ENCODE results near the gene CTBP2. TPM values are rescaled to one million over a fixed set of nuclear protein-coding genes. Genes with fewer than 3 reads are reported as not detected.
"Not testable (repeated sequence)": the region's sequence is repeated elsewhere in the genome, so short reads cannot be mapped to it uniquely, and the experiment has no call there.

Gene CTBP2
- total RNA-seq, 6 experiments from 2014 or later: 3.2 to 8.2 (median 5.4) TPM

GRCh38 chr10:125164421-125164820, 4.1 kb upstream of the CTBP2 start:
- 76% methylated on average over 10 of the region's 10 CpGs for WGBS (ENCODE audit: insufficient coverage, low coverage, low lambda C conversion rate, missing lambda C conversion rate)
- H3K27ac ChIP-seq: no peak overlapping the region
- TF ChIP-seq CTCF (IDR thresholded peaks at IDR 0.05) (no peak), POLR2A (IDR thresholded peaks at IDR 0.05) (no peak)
- ATAC-seq (no peak), DNase-seq (no peak)
- H3K4me3 ChIP-seq: no peak overlapping the region
- H3K27me3 ChIP-seq: peaks cover 0 to 8% of the 10 kb centered on the region in 2 donors
- no peaks in the 10 kb centered on the region for H3K36me3 ChIP-seq
- intact Hi-C loops (cut with DNase I): no loop called here
- H3K9me3 ChIP-seq: no peaks in the 10 kb centered on the region
- peaks cover 0 to 8% (median 0%) of the 10 kb centered on the region in 4 donors for H3K4me1 ChIP-seq

GRCh38 chr10:125163803-125164202, 3.4 kb upstream of the CTBP2 start:
- no peak for ATAC-seq
- Histone ChIP-seq H3K36me3 (no peaks in the 10 kb centered on the region), H3K4me1 (peaks cover 0 to 11% (median 0%) of the 10 kb centered on the region in 4 donors), H3K27ac (no peak overlapping the region), H3K27me3 (peaks cover 0 to 8% of the 10 kb centered on the region in 2 donors), H3K9me3 (no peaks in the 10 kb centered on the region), H3K4me3 (no peak overlapping the region)
- intact Hi-C loops (cut with DNase I): no loop called here
- TF ChIP-seq POLR2A (IDR thresholded peaks at IDR 0.05) (no peak), CTCF (IDR thresholded peaks at IDR 0.05) (no peak)
- no peak for DNase-seq
- WGBS (ENCODE audit: insufficient coverage, low coverage, low lambda C conversion rate, missing lambda C conversion rate): 59% methylated on average over 5 of the region's 5 CpGs

GRCh38 chr10:125163312-125163711, 2.9 kb upstream of the CTBP2 start:
- ATAC-seq; H3K27me3 ChIP-seq; H3K4me3 ChIP-seq; DNase-seq; H3K36me3 ChIP-seq; H3K9me3 ChIP-seq; H3K27ac ChIP-seq; intact Hi-C loops (cut with DNase I): not testable (repeated sequence)
- peaks cover 0 to 12% (median 0%) of the 10 kb centered on the region in 4 donors for H3K4me1 ChIP-seq
- WGBS (ENCODE audit: insufficient coverage, low coverage, low lambda C conversion rate, missing lambda C conversion rate): 81% methylated on average over 11 of the region's 19 CpGs

- DNase-seq (no peak), ATAC-seq (no peak)
- peak overlapping the region; percentile 32 to 53 (median 43) for H3K4me3 ChIP-seq
- intact Hi-C loops (cut with DNase I): no loop called here
- no peaks in the 10 kb centered on the region for H3K9me3 ChIP-seq
- H3K36me3 ChIP-seq: no peaks in the 10 kb centered on the region
- H3K4me1 ChIP-seq: peaks cover 0 to 12% (median 0%) of the 10 kb centered on the region in 4 donors
- no peak for TF ChIP-seq CTCF (IDR thresholded peaks at IDR 0.05)
- TF ChIP-seq POLR2A (IDR thresholded peaks at IDR 0.05): no peak
- H3K27me3 ChIP-seq: peaks cover 0 to 19% of the 10 kb centered on the region in 2 donors
- WGBS (ENCODE audit: insufficient coverage, low coverage, low lambda C conversion rate, missing lambda C conversion rate): 44% methylated on average over 21 of the region's 51 CpGs
- H3K27ac ChIP-seq: peak overlapping the region in 1 of 3 donors; percentile 62
These were observed 2.0 kb upstream of the CTBP2 start for GRCh38 chr10:125162120-125162931.

- Histone ChIP-seq H3K4me1 (peaks cover 0 to 16% (median 0%) of the 10 kb centered on the region in 4 donors), H3K36me3 (no peaks in the 10 kb centered on the region), H3K27me3 (peaks cover 0 to 19% of the 10 kb centered on the region in 2 donors), H3K4me3 (peak overlapping the region; percentile 32 to 53 (median 43)), H3K27ac (peak overlapping the region; percentile 56 to 79 (median 62)), H3K9me3 (no peaks in the 10 kb centered on the region)
- no peak for TF ChIP-seq CTCF (IDR thresholded peaks at IDR 0.05)
- no peak for TF ChIP-seq POLR2A (IDR thresholded peaks at IDR 0.05)
- peak in 1 of 3 donors; percentile 30 for DNase-seq
- under 1% methylated on average over 18 of the region's 39 CpGs for WGBS (ENCODE audit: insufficient coverage, low coverage, low lambda C conversion rate, missing lambda C conversion rate)
- peak in 1 of 4 donors; percentile 20 for ATAC-seq
- intact Hi-C loops (cut with DNase I): no loop called here
These were observed 1.4 kb upstream of the CTBP2 start for GRCh38 chr10:125161707-125162119.

All from right lobe of liver (tissue), 6 donors.